Common myeloid progenitor, CD34-positive (primary cell): ENCODE measurements around the gene PAPLN.

Experiments used
- CTCF ChIA-PET: fragments of 350-600 bp; sonication (Branson Sonifier 250); formaldehyde crosslinking; loops from one replicate; lab custom pipeline; 2021; ENCODE audit warnings: antibody characterized with exemption; lab: Charles Lee
- POLR2A ChIA-PET: fragments of 350-600 bp; sonication (Branson Sonifier 250); formaldehyde crosslinking; loops from one replicate; lab custom pipeline; 2021; ENCODE audit warnings: antibody characterized with exemption; lab: Charles Lee
- DNase-seq, 3 donors: peaks; one replicate each; pipeline versions ENCODE4 v3.0.0 to v3.0.0-alpha.2; 2013
- H3K27ac ChIP-seq, 2 experiments: 1 replicate in 1 of 2; 2 replicates in 1 of 2; pipeline ENCODE4 v1.7.0; 2013; ENCODE audit warnings: inconsistent platforms in 2 of 2, low read length in 2 of 2, mild to moderate bottlenecking in 2 of 2, low read depth in 1 of 2, moderate library complexity in 1 of 2; ENCODE audit not compliant: severe bottlenecking in 2 of 2, insufficient read depth in 1 of 2, poor library complexity in 1 of 2
- H3K27me3 ChIP-seq, 5 experiments: replicated peaks in 2 of 5; 1 replicate in 3 of 5; 2 replicates in 2 of 5; pipeline versions ENCODE4 v1.6.1 to v1.7.0; 2013; ENCODE audit warnings: low read length in 4 of 5, mild to moderate bottlenecking in 2 of 5, moderate library complexity in 2 of 5, inconsistent platforms in 1 of 5; ENCODE audit not compliant: insufficient read depth in 5 of 5, control insufficient read depth in 4 of 5
- H3K36me3 ChIP-seq, 4 experiments: 1 replicate in 2 of 4; 2 replicates in 2 of 4; pipeline versions ENCODE4 v1.6.1 to v1.7.0; 2013; ENCODE audit warnings: low read length in 3 of 4, control low read depth in 1 of 4, mild to moderate bottlenecking in 1 of 4; ENCODE audit not compliant: control insufficient read depth in 4 of 4, insufficient read depth in 4 of 4
- H3K4me1 ChIP-seq, 4 experiments: 1 replicate in 3 of 4; 2 replicates in 1 of 4; pipeline versions ENCODE4 v1.6.1 to v1.7.1; 2013; ENCODE audit warnings: low read length in 3 of 4, mild to moderate bottlenecking in 3 of 4, control low read depth in 1 of 4, inconsistent platforms in 1 of 4, moderate library complexity in 1 of 4; ENCODE audit not compliant: control insufficient read depth in 4 of 4, insufficient read depth in 4 of 4; ENCODE audit errors: control extremely low read depth in 1 of 4
- H3K4me3 ChIP-seq, 7 experiments: 1 replicate in 4 of 7; 2 replicates in 3 of 7; pipeline versions ENCODE4 v1.5.1 to v1.7.0; 2013; ENCODE audit warnings: mild to moderate bottlenecking in 7 of 7, low read length in 6 of 7, moderate library complexity in 6 of 7, inconsistent platforms in 2 of 7, low read depth in 2 of 7, control low read depth in 1 of 7; ENCODE audit not compliant: insufficient read depth in 4 of 7, control insufficient read depth in 1 of 7; ENCODE audit errors: extremely low read depth in 1 of 7
- H3K9me3 ChIP-seq, 5 experiments: 1 replicate in 4 of 5; 2 replicates in 1 of 5; pipeline versions ENCODE4 v1.6.1 to v1.7.1; 2013; ENCODE audit warnings: low read length in 4 of 5, mild to moderate bottlenecking in 2 of 5, inconsistent platforms in 1 of 5, low read depth in 1 of 5, moderate library complexity in 1 of 5; ENCODE audit not compliant: control insufficient read depth in 4 of 5, insufficient read depth in 2 of 5; ENCODE audit errors: control extremely low read depth in 1 of 5
- whole genome bisulfite sequencing: methylation state at CpG from one replicate; pipeline ENCODE4 v1.1.5; 2013; ENCODE audit not compliant: insufficient coverage; 5-methylcytosine and 5-hydroxymethylcytosine counted together

The PAPLN gene

DNA sequence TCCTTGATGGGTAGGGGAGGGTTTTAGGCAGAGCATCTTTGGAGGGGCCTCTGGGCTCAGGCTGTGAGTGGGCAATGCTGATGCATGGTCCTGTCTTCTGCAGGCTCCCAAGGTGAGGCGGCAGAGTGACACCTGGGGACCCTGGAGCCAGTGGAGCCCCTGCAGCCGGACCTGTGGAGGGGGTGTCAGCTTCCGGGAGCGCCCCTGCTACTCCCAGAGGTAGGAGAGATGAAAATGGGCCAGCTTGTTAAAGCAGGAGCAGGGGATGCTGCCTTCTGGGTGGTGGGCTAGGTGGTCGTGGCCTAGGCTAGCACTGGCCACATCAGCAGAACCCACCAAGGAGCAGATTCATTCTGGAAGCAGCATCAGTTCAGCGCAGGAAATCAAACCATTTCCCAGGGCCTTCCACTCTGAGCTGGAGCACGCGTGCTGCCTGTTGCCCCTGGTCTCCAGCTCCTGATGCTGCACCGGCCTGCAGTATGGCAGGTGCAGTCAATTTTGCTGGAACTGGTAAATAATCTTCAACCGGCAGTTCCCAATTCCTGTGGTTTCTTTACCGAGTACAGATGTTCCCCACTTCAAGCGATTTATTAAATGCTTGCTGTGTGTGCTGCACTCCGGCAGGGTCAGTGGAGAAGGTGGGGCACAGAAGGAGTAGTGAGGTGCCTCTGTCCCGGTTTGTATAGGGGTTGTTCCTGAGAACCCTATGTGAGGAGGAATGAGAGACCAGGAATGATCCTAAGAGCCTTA, 7.4 kb downstream of the PAPLN start:
- WGBS, result 42% methylated on average over 7 of the region's 14 CpGs
- peaks cover 2 to 67% (median 56%) of the 10 kb centered on the region in 4 experiments for H3K4me1 ChIP-seq
- peak overlapping the region in 4 of 7 experiments; percentile 62 to 79 (median 68) for H3K4me3 ChIP-seq

GRCh38 chr14:73245480-73246325, 8.4 kb downstream of the PAPLN start:
- peaks cover 0 to 15% (median 8%) of the 10 kb centered on the region in 5 experiments for H3K27me3 ChIP-seq
- POLR2A ChIA-PET, result interaction anchor here (0.5 to 0.6 kb wide), 2 partner anchors 43 to 97 kb away, joined by 3 to 4 read pairs; no protein-coding TSS in a partner anchor
- CTCF ChIA-PET, result interaction anchor here (2.3 kb wide), 1 partner anchor 13 kb away, joined by 5 read pairs; no protein-coding TSS in a partner anchor

More for the DNA sequence above, 7.4 kb downstream of the PAPLN start:
- peak in 2 of 3 donors; percentile 70 to 80 for DNase-seq
- Histone ChIP-seq H3K9me3 (no peaks in the 10 kb centered on the region), H3K36me3 (no peaks in the 10 kb centered on the region), H3K27me3 (peaks cover 0 to 25% (median 11%) of the 10 kb centered on the region in 5 experiments), H3K27ac (no peak overlapping the region)
- ChIA-PET POLR2A (interaction anchor here (0.5 to 0.6 kb wide), 2 partner anchors 44 to 98 kb away, joined by 3 to 4 read pairs; no protein-coding TSS in a partner anchor), CTCF (interaction anchor here (2.3 kb wide), 1 partner anchor 12 kb away, joined by 5 read pairs; no protein-coding TSS in a partner anchor)

DNA sequence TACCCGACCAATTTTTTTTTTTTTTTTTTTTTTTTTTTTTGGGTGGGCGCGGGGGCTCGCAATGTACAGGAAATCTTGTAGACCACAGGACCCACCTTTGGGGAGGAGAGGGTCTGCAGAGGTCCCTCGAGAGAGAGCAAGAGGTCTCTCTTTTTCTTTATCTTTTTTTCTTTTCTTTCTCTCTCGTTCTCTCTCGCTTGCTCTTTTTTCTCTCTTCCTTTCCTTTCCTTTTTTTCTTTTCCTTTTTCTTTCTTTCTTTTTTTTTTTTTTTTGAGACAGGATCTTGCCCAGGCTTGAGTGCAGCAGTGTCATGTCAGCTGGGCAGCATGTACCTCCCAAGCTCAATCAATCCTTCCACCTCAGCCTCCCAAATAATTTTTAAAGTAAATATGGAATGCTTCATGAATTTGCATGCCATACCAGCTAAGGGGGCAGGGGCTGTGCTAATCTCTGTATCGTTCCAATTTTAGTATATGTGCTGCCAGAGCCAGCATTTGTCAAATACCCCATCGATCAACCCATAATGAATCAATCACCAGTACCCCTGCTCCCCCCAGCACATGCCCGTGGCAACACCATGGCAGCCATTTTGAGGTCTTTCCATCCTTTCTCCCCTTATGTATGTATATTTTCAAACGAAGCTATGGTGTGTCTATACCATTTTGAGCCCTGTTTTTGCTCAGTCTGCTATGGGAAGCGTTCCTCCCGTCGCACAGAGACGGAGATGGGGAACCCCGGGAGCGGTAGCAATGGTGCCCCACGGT, 9.3 kb downstream of the PAPLN start:
- H3K4me3 ChIP-seq, result peak overlapping the region; percentile 23 to 79 (median 62)
- CTCF ChIA-PET, result no interaction called here

More at GRCh38 chr14:73245480-73246325, 8.4 kb downstream of the PAPLN start:
- DNase-seq, result peak; percentile 40 to 77 (median 63)
- H3K9me3 ChIP-seq, result no peaks in the 10 kb centered on the region
- 6% methylated on average over 52 of the region's 64 CpGs for WGBS
- H3K4me3 ChIP-seq, result peak overlapping the region; percentile 23 to 79 (median 62)
- H3K27ac ChIP-seq, result no peak overlapping the region
- peaks cover 2 to 59% (median 48%) of the 10 kb centered on the region in 4 experiments for H3K4me1 ChIP-seq
- no peaks in the 10 kb centered on the region for H3K36me3 ChIP-seq

DNA sequence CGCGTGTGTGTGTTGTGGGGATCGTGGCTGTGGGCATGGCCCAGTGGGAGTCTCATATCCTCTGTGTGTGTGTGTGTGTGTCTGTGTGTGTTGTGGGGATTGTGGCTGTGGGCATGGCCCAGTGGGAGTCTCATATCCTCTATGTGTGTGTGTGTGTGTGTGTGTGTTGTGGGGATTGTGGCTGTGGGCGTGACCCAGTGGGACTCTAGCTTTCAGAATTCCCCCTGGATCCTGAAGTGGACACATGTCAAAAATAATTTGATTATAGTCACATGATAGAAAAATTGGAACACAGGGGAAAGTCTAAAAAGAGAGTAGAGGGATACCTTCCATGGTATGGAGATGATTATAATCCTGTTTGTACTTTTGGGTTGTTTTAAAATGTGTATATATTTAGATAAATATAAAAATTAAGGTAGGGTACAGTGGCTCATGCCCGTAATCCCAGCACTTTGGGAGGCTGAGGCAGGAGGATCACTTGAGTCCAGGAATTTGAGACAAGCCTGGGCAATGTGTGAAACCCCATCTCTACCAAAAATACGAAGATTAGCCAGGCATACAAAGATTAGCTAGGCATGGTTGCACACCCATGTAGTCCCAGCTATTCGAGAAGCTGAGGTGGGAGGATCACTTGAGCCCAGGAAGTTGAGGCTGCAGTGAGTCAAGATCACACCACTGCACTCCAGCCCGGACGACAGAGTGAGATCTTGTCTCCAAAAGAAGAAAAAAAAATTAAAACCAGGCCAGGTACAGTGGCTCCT, 11.0 kb downstream of the PAPLN start:
- 89% methylated on average over 5 of the region's 9 CpGs for WGBS
- H3K36me3 ChIP-seq, result no peaks in the 10 kb centered on the region
- POLR2A ChIA-PET, result no interaction called here
- H3K9me3 ChIP-seq, result no peaks in the 10 kb centered on the region
- H3K27ac ChIP-seq, result no peak overlapping the region
- H3K4me1 ChIP-seq, result peaks cover 2 to 35% (median 28%) of the 10 kb centered on the region in 4 experiments
- H3K4me3 ChIP-seq, result no peak overlapping the region
- H3K27me3 ChIP-seq, result peaks cover 0 to 3% (median 0%) of the 10 kb centered on the region in 5 experiments
- CTCF ChIA-PET, result no interaction called here
- DNase-seq, result no peak

More for the DNA sequence above, 9.3 kb downstream of the PAPLN start:
- H3K9me3 ChIP-seq, result no peaks in the 10 kb centered on the region
- H3K4me1 ChIP-seq, result peaks cover 2 to 50% (median 39%) of the 10 kb centered on the region in 4 experiments
- POLR2A ChIA-PET, result no interaction called here
- H3K27ac ChIP-seq, result no peak overlapping the region
- H3K27me3 ChIP-seq, result peaks cover 0 to 8% (median 3%) of the 10 kb centered on the region in 5 experiments
- 65% methylated on average over 12 of the region's 18 CpGs for WGBS
- DNase-seq, result peak in 1 of 3 donors; percentile 24
- H3K36me3 ChIP-seq, result no peaks in the 10 kb centered on the region

- DNase-seq, result no peak
- H3K27ac ChIP-seq, result no peak overlapping the region
- peaks cover 0 to 3% (median 0%) of the 10 kb centered on the region in 5 experiments for H3K27me3 ChIP-seq
- peaks cover 2 to 27% (median 23%) of the 10 kb centered on the region in 4 experiments for H3K4me1 ChIP-seq
- no CpG with 5 or more reads among the region's 1 CpG for WGBS
- POLR2A ChIA-PET, result no interaction called here
- no peaks in the 10 kb centered on the region for H3K36me3 ChIP-seq
- H3K9me3 ChIP-seq, result no peaks in the 10 kb centered on the region
- H3K4me3 ChIP-seq, result no peak overlapping the region
- CTCF ChIA-PET, result no interaction called here
Measured at GRCh38 chr14:73249108-73249507, 11.8 kb downstream of the PAPLN start.
